Vagina (tissue), 2 donors: ENCODE measurements around the gene FRYL.

Experiments used
- CTCF ChIP-seq, 3 experiments: fragments of 450-650 bp in 2 of 3; fragments of 200-600 bp in 1 of 3; sonication (generic) in 1 of 3; IDR thresholded peaks; one replicate each; pipeline ENCODE4 v1.5.1; 2017 to 2019; ENCODE audit warnings: antibody characterized with exemption in 3 of 3, mild to moderate bottlenecking in 2 of 3, moderate library complexity in 2 of 3
- POLR2A ChIP-seq, 2 donors: fragments of 450-650 bp; IDR thresholded peaks; one replicate each; pipeline ENCODE4 v1.6.1; 2017; ENCODE audit warnings: antibody characterized with exemption in 2 of 2, mild to moderate bottlenecking in 2 of 2, moderate library complexity in 2 of 2

DNA sequence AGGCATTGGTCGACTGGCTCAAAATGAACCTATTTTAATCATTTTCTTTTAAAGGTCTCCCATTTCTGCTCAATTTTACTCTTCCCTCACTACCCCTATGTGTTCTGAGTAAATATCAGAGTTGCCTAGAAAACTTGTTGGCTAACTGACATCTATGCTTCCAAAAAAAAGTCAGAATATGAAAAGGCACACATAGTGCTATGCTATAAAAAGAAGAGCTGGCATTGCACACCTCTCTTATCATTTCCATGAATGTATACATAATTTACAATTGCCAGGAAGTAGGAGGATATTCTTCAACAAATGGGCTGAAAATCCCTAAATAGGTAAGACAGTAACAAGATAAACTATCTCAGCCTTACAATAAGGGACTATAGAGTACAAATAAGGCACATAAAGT is 70.2 kb downstream of the FRYL start:
- TF ChIP-seq CTCF (IDR thresholded peaks at IDR 0.05) (no peak), POLR2A (IDR thresholded peaks at IDR 0.05) (no peak)
